GM12891 (cell line): ENCODE data around the gene NALCN.

Experiments used
- POLR2A ChIP-seq: IDR thresholded peaks from 2 replicates; pipeline ENCODE4 v1.6.1; 2011; ENCODE audit warnings: low read depth, low read length, control low read depth
- POLR2AphosphoS5 ChIP-seq: IDR thresholded peaks from 2 replicates; pipeline ENCODE4 v1.6.1; 2011; ENCODE audit warnings: low read depth, low read length, control low read depth
- TAF1 ChIP-seq: IDR thresholded peaks from 2 replicates; pipeline ENCODE4 v1.6.1; 2011; ENCODE audit warnings: low read depth, low read length, control low read depth

- TF ChIP-seq POLR2AphosphoS5: no peak
- no peak for TF ChIP-seq POLR2A
- no peak for TF ChIP-seq TAF1
Observed at GRCh38 chr13:101332583-101332982, 83.7 kb downstream of the NALCN start.
